Lower lobe of right lung (tissue), 2 donors: ENCODE measurements around the gene TFRC. TPM values are rescaled to one million over a fixed set of nuclear protein-coding genes. Genes with fewer than 3 reads are reported as not detected.
"Not testable (repeated sequence)": the region's sequence is repeated elsewhere in the genome, so short reads cannot be mapped to it uniquely, and the experiment has no call there.

Experiments used
- ATAC-seq, 2 donors: fragments of 200-7000 bp; cut with Tn5 transposase; one replicate each; pipeline ENCODE4 v1.9.1; 2020 to 2022; ENCODE audit warnings: mild to moderate bottlenecking in 2 of 2, moderate library complexity in 2 of 2
- DNase-seq: peaks from one replicate; pipeline ENCODE4 v3.0.0-alpha.2; 2020
- H3K27ac ChIP-seq: fragments of 200-600 bp; one replicate; pipeline ENCODE4 v1.8.0; 2022
- H3K27me3 ChIP-seq: fragments of 200-600 bp; one replicate; pipeline ENCODE4 v1.8.0; 2022; ENCODE audit warnings: low read depth
- H3K36me3 ChIP-seq: fragments of 200-600 bp; one replicate; pipeline ENCODE4 v1.8.0; 2022; ENCODE audit warnings: mild to moderate bottlenecking
- H3K4me1 ChIP-seq: fragments of 200-600 bp; one replicate; pipeline ENCODE4 v1.8.0; 2022
- H3K4me3 ChIP-seq: fragments of 200-600 bp; one replicate; pipeline ENCODE4 v1.8.0; 2022; ENCODE audit warnings: mild to moderate bottlenecking
- H3K9me3 ChIP-seq: fragments of 200-600 bp; one replicate; pipeline ENCODE4 v1.8.0; 2022
- CTCF ChIP-seq: fragments of 200-600 bp; IDR thresholded peaks from one replicate; pipeline ENCODE4 v1.8.0; 2022; ENCODE audit warnings: antibody characterized with exemption, mild to moderate bottlenecking
- intact Hi-C: fragments of 100-400 bp; cut with DNase I; formaldehyde crosslinking; loops from one replicate; pipeline ENCODE4 v1.11.0; 2022
- total RNA-seq: library from RNA; stranded (reverse); fragmentation: NEBNext Ultra II Directional; extraction: Animal tissue kit (Norgen Biotek cat#: 25700); gene quantifications from one replicate; pipeline ENCODE4 v1.2.1, GENCODE V29; 2021
- donor health status: DM: no; HTN: yes; CAD: no; lungs with severe emphysema.

The TFRC gene
- total RNA-seq, 1 donor from 2014 or later: 478 TPM

GRCh38 chr3:196079682-196080081 lies 2.2 kb downstream of the TFRC start:
- H3K36me3 ChIP-seq: peaks cover 22% of the 10 kb centered on the region
- DNase-seq: no peak
- H3K4me3 ChIP-seq: peak overlapping the region; percentile 83
- H3K9me3 ChIP-seq: no peaks in the 10 kb centered on the region
- no peak for ATAC-seq
- no peak overlapping the region for H3K27ac ChIP-seq
- H3K4me1 ChIP-seq: peaks cover 27% of the 10 kb centered on the region
- intact Hi-C loops: no loop called here
- TF ChIP-seq CTCF: no peak
- no peaks in the 10 kb centered on the region for H3K27me3 ChIP-seq

GRCh38 chr3:196075013-196075412 lies 6.9 kb downstream of the TFRC start:
- H3K4me3 ChIP-seq: no peak overlapping the region
- H3K36me3 ChIP-seq: peaks cover 68% of the 10 kb centered on the region
- peaks cover 4% of the 10 kb centered on the region for H3K4me1 ChIP-seq
- no peaks in the 10 kb centered on the region for H3K27me3 ChIP-seq
- DNase-seq: no peak
- intact Hi-C loops: no loop called here
- H3K9me3 ChIP-seq: no peaks in the 10 kb centered on the region
- H3K27ac ChIP-seq: no peak overlapping the region
- TF ChIP-seq CTCF: no peak
- ATAC-seq: no peak

- ATAC-seq (peak; percentile 92 to 93), DNase-seq (no peak)
- Histone ChIP-seq H3K36me3 (peaks cover 85% of the 10 kb centered on the region), H3K27ac (no peak overlapping the region), H3K4me3 (no peak overlapping the region), H3K27me3 (no peaks in the 10 kb centered on the region), H3K4me1 (no peaks in the 10 kb centered on the region), H3K9me3 (no peaks in the 10 kb centered on the region)
- intact Hi-C loops: no loop called here
- TF ChIP-seq CTCF: peak; percentile 72
These were observed 8.6 kb downstream of the TFRC start for GRCh38 chr3:196073255-196073753.

- Histone ChIP-seq H3K9me3 (no peaks in the 10 kb centered on the region), H3K27ac (no peak overlapping the region), H3K27me3 (no peaks in the 10 kb centered on the region), H3K4me3 (no peak overlapping the region), H3K36me3 (peaks cover 95% of the 10 kb centered on the region), H3K4me1 (no peaks in the 10 kb centered on the region)
- DNase-seq: no peak
- ATAC-seq: no peak
- TF ChIP-seq CTCF: no peak
- intact Hi-C loops: no loop called here
These were observed 9.6 kb downstream of the TFRC start for GRCh38 chr3:196072313-196072712.

- H3K9me3 ChIP-seq, H3K4me1 ChIP-seq, H3K27me3 ChIP-seq, H3K27ac ChIP-seq, intact Hi-C loops, H3K4me3 ChIP-seq, ATAC-seq, DNase-seq: not testable (repeated sequence)
- H3K36me3 ChIP-seq: peaks cover 99% of the 10 kb centered on the region
These were observed 13.1 kb downstream of the TFRC start for GRCh38 chr3:196068812-196069211.

GRCh38 chr3:196067439-196067838 lies 14.5 kb downstream of the TFRC start:
- Histone ChIP-seq H3K27me3 (no peaks in the 10 kb centered on the region), H3K9me3 (no peaks in the 10 kb centered on the region), H3K4me3 (no peak overlapping the region), H3K36me3 (peaks cover 100% of the 10 kb centered on the region), H3K4me1 (no peaks in the 10 kb centered on the region), H3K27ac (no peak overlapping the region)
- DNase-seq: no peak
- no peak for TF ChIP-seq CTCF
- ATAC-seq: no peak
- intact Hi-C loops: no loop called here
